ENCODE data around the gene NAGPA. TPM values are rescaled to one million over a fixed set of nuclear protein-coding genes. Genes with fewer than 3 reads are reported as not detected.

Gene NAGPA
- total RNA-seq, 1 donor from 2014 or later: 6.6 TPM

GRCh38 chr16:4989391-4990006 lies 44.2 kb downstream of the NAGPA start:
- no peak overlapping the region for H3K4me3 ChIP-seq
- H3K27me3 ChIP-seq (ENCODE audit: low read depth): peaks cover 55% of the 10 kb centered on the region
- peaks cover 8% of the 10 kb centered on the region for H3K4me1 ChIP-seq
- intact Hi-C loops (cut with micrococcal nuclease): no loop called here
- H3K9me3 ChIP-seq (replicated peaks): peaks cover 13% of the 10 kb centered on the region
- no peak for TF ChIP-seq CTCF (IDR thresholded peaks at IDR 0.05; ENCODE audit: borderline replicate concordance)
- no peaks in the 10 kb centered on the region for H3K36me3 ChIP-seq
- no peak for DNase-seq
- no peak overlapping the region for H3K27ac ChIP-seq (replicated peaks)

- Histone ChIP-seq H3K36me3 (no peaks in the 10 kb centered on the region), H3K27me3 (ENCODE audit: low read depth) (peaks cover 55% of the 10 kb centered on the region), H3K9me3 (replicated peaks) (peaks cover 20% of the 10 kb centered on the region), H3K27ac (replicated peaks) (no peak overlapping the region), H3K4me3 (no peak overlapping the region), H3K4me1 (peaks cover 8% of the 10 kb centered on the region)
- no peak for DNase-seq
- TF ChIP-seq CTCF (IDR thresholded peaks at IDR 0.05; ENCODE audit: borderline replicate concordance): no peak
- intact Hi-C loops (cut with micrococcal nuclease): no loop called here
These were observed 45.1 kb downstream of the NAGPA start for GRCh38 chr16:4988647-4989046.

GRCh38 chr16:4987580-4988374 lies 46.0 kb downstream of the NAGPA start:
- DNase-seq: no peak
- H3K36me3 ChIP-seq: no peaks in the 10 kb centered on the region

GRCh38 chr16:4987250-4987579 lies 46.5 kb downstream of the NAGPA start:
- peak overlapping the region; percentile 48 for H3K4me3 ChIP-seq

More at GRCh38 chr16:4987580-4988374, 46.0 kb downstream of the NAGPA start:
- peaks cover 52% of the 10 kb centered on the region for H3K27me3 ChIP-seq (ENCODE audit: low read depth)
- H3K9me3 ChIP-seq (replicated peaks): peaks cover 20% of the 10 kb centered on the region
- no peak overlapping the region for H3K27ac ChIP-seq (replicated peaks)
- intact Hi-C loops (cut with micrococcal nuclease): no loop called here
- TF ChIP-seq CTCF (IDR thresholded peaks at IDR 0.05; ENCODE audit: borderline replicate concordance): no peak
- peaks cover 10% of the 10 kb centered on the region for H3K4me1 ChIP-seq
- H3K4me3 ChIP-seq: peak overlapping the region; percentile 48

More at GRCh38 chr16:4987250-4987579, 46.5 kb downstream of the NAGPA start:
- Histone ChIP-seq H3K36me3 (no peaks in the 10 kb centered on the region), H3K9me3 (replicated peaks) (peaks cover 20% of the 10 kb centered on the region), H3K27me3 (ENCODE audit: low read depth) (peaks cover 49% of the 10 kb centered on the region), H3K4me1 (peaks cover 16% of the 10 kb centered on the region), H3K27ac (replicated peaks) (no peak overlapping the region)
- intact Hi-C loops (cut with micrococcal nuclease): no loop called here
- DNase-seq: no peak
- TF ChIP-seq CTCF (IDR thresholded peaks at IDR 0.05; ENCODE audit: borderline replicate concordance): no peak
